MCF 10A (cell line): ENCODE measurements around the gene RFWD3. TPM values are rescaled to one million over a fixed set of nuclear protein-coding genes. Genes with fewer than 3 reads are reported as not detected.

ENCODE experiments used
- BruUV-seq: library from RNA; stranded (reverse); fragments of 400-500 nt; replicated peaks from 2 replicates; lab custom pipeline; 2021; lab: Mats Ljungman, UMichigan
- CTCF ChIA-PET: fragments of 300-600 bp; sonication (Branson Sonifier 250); formaldehyde crosslinking; extraction: SDS; loops from one replicate; lab custom pipeline; 2021; ENCODE audit warnings: antibody characterized with exemption, inconsistent platforms; lab: Yijun Ruan, JAX
- POLR2A ChIA-PET: fragments of 300-600, 350-650 bp; sonication (Branson Sonifier 250); formaldehyde crosslinking; extraction: SDS; loops from one replicate; lab custom pipeline; 2020; ENCODE audit warnings: antibody characterized with exemption, inconsistent platforms; lab: Yijun Ruan, JAX
- DNase-seq: peaks from one replicate; pipeline ENCODE4 v3.0.0-alpha.2; 2018; ENCODE audit not compliant: unreplicated experiment
- H3K27ac Mint-ChIP-seq: one replicate; pipeline ENCODE4 v1.8.0; 2022; ENCODE audit warnings: mild to moderate bottlenecking, low read depth, mixed read lengths; ENCODE audit not compliant: unreplicated experiment
- H3K27me3 Mint-ChIP-seq: one replicate; pipeline ENCODE4 v1.8.0; 2022; ENCODE audit warnings: mixed read lengths; ENCODE audit not compliant: insufficient read depth, unreplicated experiment
- H3K36me3 Mint-ChIP-seq: one replicate; pipeline ENCODE4 v1.8.0; 2022; ENCODE audit warnings: mild to moderate bottlenecking, moderate library complexity, mixed read lengths; ENCODE audit not compliant: insufficient read depth, unreplicated experiment
- H3K4me1 Mint-ChIP-seq: one replicate; pipeline ENCODE4 v1.8.0; 2022; ENCODE audit warnings: mixed read lengths; ENCODE audit not compliant: insufficient read depth, unreplicated experiment
- H3K4me3 Mint-ChIP-seq: one replicate; pipeline ENCODE4 v1.8.0; 2022; ENCODE audit warnings: mild to moderate bottlenecking, moderate library complexity, mixed read lengths; ENCODE audit not compliant: unreplicated experiment
- H3K9me3 Mint-ChIP-seq: one replicate; pipeline ENCODE4 v1.8.0; 2022; ENCODE audit warnings: mixed read lengths; ENCODE audit not compliant: unreplicated experiment
- intact Hi-C: fragments of 100-400 bp; cut with micrococcal nuclease; formaldehyde crosslinking; loops from 2 replicates; pipeline ENCODE4 v1.14.1; 2022
- total RNA-seq: library from RNA; stranded (reverse); gene quantifications from 2 replicates; pipeline ENCODE4 v1.2.3, GENCODE V29; 2022
- TF ChIP-seq, protein P1 (sequence below): fragments of 200-600 bp; IDR thresholded peaks from one replicate; pipeline ENCODE4 v1.8.0; 2022; ENCODE audit warnings: antibody characterized with exemption, mild to moderate bottlenecking; ENCODE audit not compliant: unreplicated experiment

The RFWD3 gene
- total RNA-seq, 1 experiment from 2014 or later: 33.7 TPM

GRCh38 chr16:74592847-74593246, 73.8 kb downstream of the RFWD3 start:
- Mint-ChIP-seq H3K4me3 (no peak overlapping the region), H3K36me3 (peaks cover 23% of the 10 kb centered on the region), H3K27ac (no peak overlapping the region), H3K4me1 (peaks cover 6% of the 10 kb centered on the region), H3K9me3 (no peaks in the 10 kb centered on the region), H3K27me3 (no peaks in the 10 kb centered on the region)
- no TSS peak for BruUV-seq
- DNase-seq: no peak
- TF ChIP-seq, protein P1, sequence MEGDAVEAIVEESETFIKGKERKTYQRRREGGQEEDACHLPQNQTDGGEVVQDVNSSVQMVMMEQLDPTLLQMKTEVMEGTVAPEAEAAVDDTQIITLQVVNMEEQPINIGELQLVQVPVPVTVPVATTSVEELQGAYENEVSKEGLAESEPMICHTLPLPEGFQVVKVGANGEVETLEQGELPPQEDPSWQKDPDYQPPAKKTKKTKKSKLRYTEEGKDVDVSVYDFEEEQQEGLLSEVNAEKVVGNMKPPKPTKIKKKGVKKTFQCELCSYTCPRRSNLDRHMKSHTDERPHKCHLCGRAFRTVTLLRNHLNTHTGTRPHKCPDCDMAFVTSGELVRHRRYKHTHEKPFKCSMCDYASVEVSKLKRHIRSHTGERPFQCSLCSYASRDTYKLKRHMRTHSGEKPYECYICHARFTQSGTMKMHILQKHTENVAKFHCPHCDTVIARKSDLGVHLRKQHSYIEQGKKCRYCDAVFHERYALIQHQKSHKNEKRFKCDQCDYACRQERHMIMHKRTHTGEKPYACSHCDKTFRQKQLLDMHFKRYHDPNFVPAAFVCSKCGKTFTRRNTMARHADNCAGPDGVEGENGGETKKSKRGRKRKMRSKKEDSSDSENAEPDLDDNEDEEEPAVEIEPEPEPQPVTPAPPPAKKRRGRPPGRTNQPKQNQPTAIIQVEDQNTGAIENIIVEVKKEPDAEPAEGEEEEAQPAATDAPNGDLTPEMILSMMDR: no peak
- ChIA-PET CTCF (interaction anchor here (0.6 to 1.2 kb wide), 4 partner anchors 9 to 1104 kb away, joined by 3 to 4 read pairs (median 3); no protein-coding TSS in a partner anchor), POLR2A (interaction anchor here (1.2 kb wide), 1 partner anchor 14 kb away, joined by 6 read pairs; the partner anchor contains the start of gene GLG1)
- intact Hi-C loops: no loop called here

DNA sequence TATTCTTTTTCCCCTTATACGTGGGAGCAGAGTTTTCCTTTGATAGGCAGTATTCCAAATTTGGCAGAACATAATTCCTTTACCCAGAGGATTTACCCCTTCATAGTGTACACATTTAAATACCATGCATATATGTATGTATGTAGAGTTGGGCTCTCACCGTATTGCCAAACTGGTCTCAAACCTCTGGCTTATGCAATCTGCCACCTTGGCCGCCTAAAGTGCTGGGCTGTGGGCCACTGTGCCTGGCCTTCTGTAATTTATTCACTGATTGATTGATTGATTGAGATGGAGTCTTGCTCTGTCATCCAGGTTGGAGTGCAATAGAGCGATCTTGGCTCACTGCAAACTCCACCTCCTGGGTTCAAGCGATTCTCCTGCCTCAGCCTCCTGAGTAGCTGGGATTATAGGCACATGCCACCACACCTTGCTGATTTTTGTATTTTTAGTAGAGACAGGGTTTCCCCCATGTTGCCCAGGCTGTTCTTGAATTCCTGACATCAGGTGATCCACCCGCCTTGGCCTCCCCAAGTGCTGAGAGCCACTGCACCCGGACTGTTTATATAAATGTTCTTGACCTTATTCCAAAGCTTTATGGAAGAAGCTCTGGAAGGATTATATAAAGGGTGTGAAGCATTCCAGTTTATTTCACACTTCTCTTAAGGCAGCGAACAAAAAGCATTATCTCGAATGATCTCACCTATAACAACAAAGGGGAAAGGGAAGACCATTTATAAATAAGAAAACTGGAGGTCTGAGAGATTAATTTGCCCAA, 74.6 kb downstream of the RFWD3 start:
- peaks cover 6% of the 10 kb centered on the region for H3K4me1 Mint-ChIP-seq
- H3K27me3 Mint-ChIP-seq: no peaks in the 10 kb centered on the region
- intact Hi-C loops: no loop called here
- DNase-seq: no peak
- peaks cover 15% of the 10 kb centered on the region for H3K36me3 Mint-ChIP-seq
- ChIA-PET POLR2A (interaction anchor here (1.2 kb wide), 1 partner anchor 15 kb away, joined by 6 read pairs; the partner anchor contains the start of gene GLG1), CTCF (interaction anchor here (0.6 to 1.2 kb wide), 2 partner anchors 9 to 1104 kb away, joined by 3 to 4 read pairs; no protein-coding TSS in a partner anchor)
- no peaks in the 10 kb centered on the region for H3K9me3 Mint-ChIP-seq
- no peak overlapping the region for H3K27ac Mint-ChIP-seq
- no peak overlapping the region for H3K4me3 Mint-ChIP-seq
- TF ChIP-seq, protein P1: no peak
- no TSS peak for BruUV-seq

DNA sequence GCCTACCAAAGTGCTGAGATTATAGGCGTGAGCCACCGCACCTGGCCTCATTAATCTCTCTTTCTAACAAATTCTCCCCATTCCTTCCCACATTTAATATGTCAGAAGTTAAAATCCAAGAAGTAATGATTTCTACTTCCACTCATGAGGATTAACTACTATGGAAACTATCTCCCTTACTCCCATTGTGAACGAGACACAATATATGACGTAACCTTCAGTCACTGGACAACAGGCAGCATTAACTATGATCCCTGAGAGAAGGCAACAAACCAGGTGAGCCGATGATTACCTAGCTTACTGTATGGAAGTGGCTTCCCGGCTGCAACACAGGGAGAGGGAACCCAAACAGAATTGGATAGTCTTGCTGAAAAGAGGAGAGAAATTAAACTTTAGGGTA, 79.7 kb downstream of the RFWD3 start:
- H3K9me3 Mint-ChIP-seq: no peaks in the 10 kb centered on the region
- ChIA-PET POLR2A (interaction anchor here (0.7 to 1.6 kb wide), 5 partner anchors 9 to 103 kb away, joined by 3 to 6 read pairs (median 3); no protein-coding TSS in a partner anchor), CTCF (interaction anchor here (0.7 kb wide), 1 partner anchor 17 kb away, joined by 3 read pairs; no protein-coding TSS in a partner anchor)
- H3K27me3 Mint-ChIP-seq: no peaks in the 10 kb centered on the region
- peaks cover 15% of the 10 kb centered on the region for H3K4me1 Mint-ChIP-seq
- peaks cover 13% of the 10 kb centered on the region for H3K36me3 Mint-ChIP-seq
- no peak overlapping the region for H3K27ac Mint-ChIP-seq
- BruUV-seq: no TSS peak
- DNase-seq: no peak
- H3K4me3 Mint-ChIP-seq: no peak overlapping the region
- intact Hi-C loops: no loop called here
- TF ChIP-seq, protein P1: no peak

DNA sequence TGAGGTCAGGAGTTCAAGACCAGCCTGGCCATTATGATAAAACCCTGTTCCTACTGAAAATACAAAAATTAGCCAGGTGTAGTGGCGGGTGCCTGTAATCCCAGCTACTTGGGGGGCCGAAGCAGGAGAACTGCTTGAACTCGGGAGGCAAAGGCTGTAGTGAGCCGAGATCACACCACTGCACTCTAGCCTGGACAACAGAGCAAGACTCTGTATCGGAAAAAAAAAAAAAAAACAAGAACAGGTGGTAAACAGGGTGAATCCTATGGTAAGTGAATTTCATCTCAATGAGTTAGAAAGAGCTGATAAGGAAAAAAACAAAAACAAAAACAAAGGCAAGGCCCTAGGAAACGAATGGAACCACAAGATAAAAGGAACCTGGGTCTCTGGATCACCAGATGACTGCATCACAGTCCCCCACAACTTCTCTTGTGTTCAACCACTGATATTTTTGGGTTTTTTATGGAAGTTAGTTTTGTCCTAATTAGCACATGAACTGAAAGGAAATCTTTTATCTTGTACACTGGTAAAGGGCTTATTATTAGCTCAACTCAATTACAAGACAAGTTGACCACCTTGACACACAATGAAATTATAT, 80.7 kb downstream of the RFWD3 start:
- no peak overlapping the region for H3K27ac Mint-ChIP-seq
- no peaks in the 10 kb centered on the region for H3K9me3 Mint-ChIP-seq
- intact Hi-C loops: no loop called here
- TF ChIP-seq, protein P1: no peak
- H3K4me3 Mint-ChIP-seq: no peak overlapping the region
- peaks cover 15% of the 10 kb centered on the region for H3K4me1 Mint-ChIP-seq
- no peaks in the 10 kb centered on the region for H3K27me3 Mint-ChIP-seq
- H3K36me3 Mint-ChIP-seq: peaks cover 13% of the 10 kb centered on the region
- ChIA-PET CTCF (interaction anchor here (0.6 to 1.0 kb wide), 5 partner anchors 19 to 954 kb away, joined by 3 to 6 read pairs (median 3); no protein-coding TSS in a partner anchor), POLR2A (interaction anchor here (0.9 to 1.4 kb wide), 2 partner anchors 8 to 15 kb away, joined by 4 to 6 read pairs; no protein-coding TSS in a partner anchor)
- DNase-seq: no peak
- no TSS peak for BruUV-seq
